Thymus (tissue), 11 donors: Measurements from ENCODE around the gene APOBEC3G. TPM values are rescaled to one million over a fixed set of nuclear protein-coding genes. Genes with fewer than 3 reads are reported as not detected.
A peak's percentile ranks its signal among the peaks of the same experiment; 100 is the strongest.

Experiments
- DNase-seq, 9 donors: peaks; one replicate each; pipeline ENCODE4 v3.0.0-alpha.2; 2013; ENCODE audit warnings: low spot score in 9 of 9, low read depth in 6 of 9, missing footprints in 1 of 9
- H3K27ac ChIP-seq, 2 donors: one replicate each; pipeline ENCODE4 v1.5.1; 2013; ENCODE audit warnings: control low read depth in 1 of 2, low read depth in 1 of 2, low read length in 1 of 2, mild to moderate bottlenecking in 1 of 2, moderate library complexity in 1 of 2
- H3K27me3 ChIP-seq, 2 donors: one replicate each; pipeline ENCODE4 v1.5.1; 2013; ENCODE audit warnings: low read length in 1 of 2; ENCODE audit not compliant: control insufficient read depth in 2 of 2, insufficient read depth in 1 of 2
- H3K36me3 ChIP-seq, 2 donors: one replicate each; pipeline ENCODE4 v1.5.1; 2013; ENCODE audit warnings: low read length in 1 of 2, mild to moderate bottlenecking in 1 of 2, moderate library complexity in 1 of 2; ENCODE audit not compliant: control insufficient read depth in 2 of 2, insufficient read depth in 2 of 2
- H3K4me1 ChIP-seq, 2 donors: one replicate each; pipeline ENCODE4 v1.5.1; 2013; ENCODE audit warnings: low read length in 2 of 2; ENCODE audit not compliant: control insufficient read depth in 2 of 2, insufficient read depth in 2 of 2
- H3K4me3 ChIP-seq, 2 donors: one replicate each; pipeline ENCODE4 v1.5.1; 2013; ENCODE audit warnings: low read length in 2 of 2, control low read depth in 1 of 2, mild to moderate bottlenecking in 1 of 2
- H3K9me3 ChIP-seq, 2 donors: one replicate each; pipeline ENCODE4 v1.5.1; 2013; ENCODE audit warnings: low read length in 1 of 2, mild to moderate bottlenecking in 1 of 2; ENCODE audit not compliant: control insufficient read depth in 2 of 2, insufficient read depth in 1 of 2
- WGBS: extraction: QIAGEN DNeasy Blood & Tissue Kit; methylation state at CpG from one replicate; pipeline ENCODE4 v1.1.7; 2013; 5-methylcytosine and 5-hydroxymethylcytosine counted together
- polyA plus RNA-seq: library from polyadenylated mRNA; stranded (reverse); fragments of 200-250 nt; gene quantifications from one replicate; pipeline ENCODE4 v1.2.3, GENCODE V29; 2013
- total RNA-seq: library from RNA; stranded (reverse); fragments of 120-200 nt; gene quantifications from one replicate; pipeline ENCODE4 v1.2.4, GENCODE V29; 2013
- donor health status: healthy.

The APOBEC3G gene
- total and polyA plus RNA-seq, 2 donors, result 32.3 to 43.1 TPM

- no peak for DNase-seq
- no peak overlapping the region for H3K4me3 ChIP-seq
- peak overlapping the region in 1 of 2 donors; percentile 73 for H3K27ac ChIP-seq
- H3K36me3 ChIP-seq, result no peaks in the 10 kb centered on the region
- peaks cover 0 to 3% of the 10 kb centered on the region in 2 donors for H3K9me3 ChIP-seq
- peaks cover 0 to 4% of the 10 kb centered on the region in 2 donors for H3K27me3 ChIP-seq
- H3K4me1 ChIP-seq, result peaks cover 0 to 2% of the 10 kb centered on the region in 2 donors
- WGBS, result 53% methylated on average over 33 of the region's 33 CpGs
Observed at GRCh38 chr22:39123751-39124581, 46.9 kb downstream of the APOBEC3G start.

GRCh38 chr22:39125622-39126021 lies 48.5 kb downstream of the APOBEC3G start:
- H3K4me1 ChIP-seq, result peaks cover 0 to 2% of the 10 kb centered on the region in 2 donors
- H3K4me3 ChIP-seq, result no peak overlapping the region
- WGBS, result 96% methylated on average over 5 of the region's 5 CpGs
- H3K9me3 ChIP-seq, result peaks cover 0 to 3% of the 10 kb centered on the region in 2 donors
- H3K27ac ChIP-seq, result no peak overlapping the region
- no peak for DNase-seq
- peaks cover 0 to 4% of the 10 kb centered on the region in 2 donors for H3K27me3 ChIP-seq
- H3K36me3 ChIP-seq, result no peaks in the 10 kb centered on the region

GRCh38 chr22:39128508-39128907 lies 51.4 kb downstream of the APOBEC3G start:
- Histone ChIP-seq H3K9me3 (peaks cover 0 to 3% of the 10 kb centered on the region in 2 donors), H3K27me3 (peaks cover 0 to 4% of the 10 kb centered on the region in 2 donors), H3K27ac (peak overlapping the region in 1 of 2 donors; percentile 8), H3K4me1 (peaks cover 0 to 2% of the 10 kb centered on the region in 2 donors), H3K4me3 (no peak overlapping the region), H3K36me3 (peaks cover 0 to 7% of the 10 kb centered on the region in 2 donors)
- no peak for DNase-seq
- 93% methylated on average over 6 of the region's 6 CpGs for WGBS

GRCh38 chr22:39129081-39129480 lies 52.0 kb downstream of the APOBEC3G start:
- 99% methylated on average over 4 of the region's 4 CpGs for WGBS
- Histone ChIP-seq H3K27me3 (no peaks in the 10 kb centered on the region), H3K36me3 (peaks cover 0 to 12% of the 10 kb centered on the region in 2 donors), H3K4me1 (no peaks in the 10 kb centered on the region), H3K27ac (no peak overlapping the region), H3K4me3 (no peak overlapping the region), H3K9me3 (peaks cover 0 to 3% of the 10 kb centered on the region in 2 donors)
- no peak for DNase-seq

GRCh38 chr22:39129746-39130145 lies 52.7 kb downstream of the APOBEC3G start:
- no peak for DNase-seq
- 96% methylated on average over 9 of the region's 9 CpGs for WGBS

GRCh38 chr22:39130152-39130704 lies 53.2 kb downstream of the APOBEC3G start:
- Histone ChIP-seq H3K9me3 (peaks cover 0 to 3% of the 10 kb centered on the region in 2 donors), H3K27me3 (no peaks in the 10 kb centered on the region), H3K36me3 (peaks cover 0 to 19% of the 10 kb centered on the region in 2 donors), H3K4me3 (no peak overlapping the region), H3K27ac (no peak overlapping the region), H3K4me1 (no peaks in the 10 kb centered on the region)
- no peak for DNase-seq
- 96% methylated on average over 8 of the region's 8 CpGs for WGBS

More at GRCh38 chr22:39129746-39130145, 52.7 kb downstream of the APOBEC3G start:
- Histone ChIP-seq H3K36me3 (peaks cover 0 to 16% of the 10 kb centered on the region in 2 donors), H3K9me3 (peaks cover 0 to 3% of the 10 kb centered on the region in 2 donors), H3K4me3 (no peak overlapping the region), H3K4me1 (no peaks in the 10 kb centered on the region), H3K27ac (no peak overlapping the region), H3K27me3 (no peaks in the 10 kb centered on the region)

GRCh38 chr22:39130892-39131855 lies 54.1 kb downstream of the APOBEC3G start:
- 84% methylated on average over 24 of the region's 24 CpGs for WGBS
- H3K27me3 ChIP-seq, result no peaks in the 10 kb centered on the region
- H3K27ac ChIP-seq, result no peak overlapping the region
- H3K4me3 ChIP-seq, result no peak overlapping the region
- no peaks in the 10 kb centered on the region for H3K4me1 ChIP-seq
- peaks cover 2 to 3% of the 10 kb centered on the region in 2 donors for H3K9me3 ChIP-seq
- H3K36me3 ChIP-seq, result peaks cover 0 to 22% of the 10 kb centered on the region in 2 donors
- no peak for DNase-seq

- peaks cover 2 to 3% of the 10 kb centered on the region in 2 donors for H3K9me3 ChIP-seq
- H3K27me3 ChIP-seq, result no peaks in the 10 kb centered on the region
- peaks cover 0 to 25% of the 10 kb centered on the region in 2 donors for H3K36me3 ChIP-seq
- WGBS, result 92% methylated on average over 6 of the region's 6 CpGs
- no peak for DNase-seq
- H3K27ac ChIP-seq, result no peak overlapping the region
- H3K4me1 ChIP-seq, result no peaks in the 10 kb centered on the region
- H3K4me3 ChIP-seq, result no peak overlapping the region
Observed at GRCh38 chr22:39132281-39132680, 55.2 kb downstream of the APOBEC3G start.
